ENCODE results near the gene SLC9A9. TPM values are rescaled to one million over a fixed set of nuclear protein-coding genes. Genes with fewer than 3 reads are reported as not detected.

Gene SLC9A9
- total RNA-seq, 4 donors from 2014 or later = 15.1 to 41.1 (median 20.7) TPM

- no peak for TF ChIP-seq CTCF (IDR thresholded peaks at IDR 0.05; ENCODE audit: low read depth)
Observed at GRCh38 chr3:143839980-143840379, 8.3 kb downstream of the SLC9A9 start.

GRCh38 chr3:143837076-143837475 is 11.2 kb downstream of the SLC9A9 start:
- no peak for TF ChIP-seq CTCF (IDR thresholded peaks at IDR 0.05; ENCODE audit: low read depth)

GRCh38 chr3:143835312-143835711 is 13.0 kb downstream of the SLC9A9 start:
- no peak for TF ChIP-seq CTCF (IDR thresholded peaks at IDR 0.05; ENCODE audit: low read depth)

- no peak for TF ChIP-seq CTCF (IDR thresholded peaks at IDR 0.05; ENCODE audit: low read depth)
Observed at GRCh38 chr3:143832433-143832832, 15.8 kb downstream of the SLC9A9 start.

GRCh38 chr3:143831994-143832393 is 16.3 kb downstream of the SLC9A9 start:
- no peak for TF ChIP-seq CTCF (IDR thresholded peaks at IDR 0.05; ENCODE audit: low read depth)

GRCh38 chr3:143831208-143831607 is 17.1 kb downstream of the SLC9A9 start:
- no peak for TF ChIP-seq CTCF (IDR thresholded peaks at IDR 0.05; ENCODE audit: low read depth)

- no peak for TF ChIP-seq CTCF (IDR thresholded peaks at IDR 0.05; ENCODE audit: low read depth)
Observed at GRCh38 chr3:143830786-143831185, 17.5 kb downstream of the SLC9A9 start.
